T1000 (cell line): ENCODE data around the gene SH2D1B.

Experiments
- DNase-seq: peaks from one replicate; lab custom pipeline; 2025; ENCODE audit warnings: mixed read lengths; lab: John Stamatoyannopoulos, UW

SH2D1B gene

DNA sequence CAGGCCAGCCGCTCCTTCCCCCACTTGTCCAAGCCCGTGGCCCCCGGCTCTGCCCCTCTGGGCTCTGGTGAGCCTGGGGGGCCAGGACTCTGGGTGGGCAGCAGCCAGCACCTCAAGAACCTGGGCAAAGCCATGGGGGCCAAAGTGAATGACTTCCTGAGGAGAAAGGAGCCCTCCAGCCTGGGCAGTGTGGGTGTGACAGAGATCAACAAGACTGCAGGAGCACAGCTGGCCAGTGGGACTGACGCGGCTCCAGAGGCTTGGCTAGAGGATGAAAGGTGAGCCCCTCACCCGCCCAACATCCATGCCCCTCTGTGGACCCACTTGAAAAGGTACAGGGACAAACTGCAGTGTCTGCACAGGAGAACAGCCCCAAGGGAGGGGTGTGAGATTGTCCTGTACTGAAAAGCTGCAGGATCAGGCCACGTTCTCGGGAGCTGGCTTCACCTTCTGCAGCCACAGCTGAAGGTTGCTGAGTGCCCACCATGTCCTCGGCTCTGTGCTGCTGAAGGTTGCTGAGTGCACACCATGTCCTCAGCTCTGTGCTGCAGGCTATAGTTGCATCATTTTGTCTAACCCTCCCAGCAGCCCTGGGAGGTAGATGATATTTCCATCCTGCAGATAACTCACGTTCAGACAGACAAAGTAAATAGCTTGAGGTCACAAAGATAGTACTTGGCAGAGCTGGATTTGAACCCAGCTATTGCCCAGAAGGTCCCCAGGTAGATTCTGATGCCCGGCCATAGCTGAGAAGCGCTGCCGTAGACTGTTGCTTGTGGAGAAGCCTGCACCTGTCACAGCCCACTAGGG lies 29.8 kb downstream of the SH2D1B start:
- no peak for DNase-seq

DNA sequence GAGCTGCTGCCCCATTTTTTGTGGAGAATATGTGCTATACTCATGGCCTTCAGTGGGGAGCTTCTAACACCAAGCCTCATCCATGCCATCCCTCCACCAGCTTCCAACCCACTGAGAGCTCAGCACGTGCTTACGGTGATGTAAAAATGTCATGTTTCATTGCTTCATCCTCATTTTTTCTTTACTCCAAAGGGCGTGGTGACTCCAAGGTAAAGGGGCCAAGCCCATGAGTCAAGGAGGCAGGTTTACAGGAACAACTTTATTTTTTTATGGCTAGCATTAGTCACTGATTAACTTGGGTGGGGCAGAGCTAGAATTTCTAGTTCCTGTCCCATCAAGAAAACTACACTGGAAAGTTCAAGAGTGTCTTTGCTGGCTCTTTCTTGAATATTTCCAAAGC lies 30.6 kb downstream of the SH2D1B start, which contains the start of gene C1orf226:
Gene C1orf226 (plus strand): TSS at position 346 of the 400 bp plus-strand sequence. CDS start 174 bp downstream, outside the sequence.
- no peak for DNase-seq

DNA sequence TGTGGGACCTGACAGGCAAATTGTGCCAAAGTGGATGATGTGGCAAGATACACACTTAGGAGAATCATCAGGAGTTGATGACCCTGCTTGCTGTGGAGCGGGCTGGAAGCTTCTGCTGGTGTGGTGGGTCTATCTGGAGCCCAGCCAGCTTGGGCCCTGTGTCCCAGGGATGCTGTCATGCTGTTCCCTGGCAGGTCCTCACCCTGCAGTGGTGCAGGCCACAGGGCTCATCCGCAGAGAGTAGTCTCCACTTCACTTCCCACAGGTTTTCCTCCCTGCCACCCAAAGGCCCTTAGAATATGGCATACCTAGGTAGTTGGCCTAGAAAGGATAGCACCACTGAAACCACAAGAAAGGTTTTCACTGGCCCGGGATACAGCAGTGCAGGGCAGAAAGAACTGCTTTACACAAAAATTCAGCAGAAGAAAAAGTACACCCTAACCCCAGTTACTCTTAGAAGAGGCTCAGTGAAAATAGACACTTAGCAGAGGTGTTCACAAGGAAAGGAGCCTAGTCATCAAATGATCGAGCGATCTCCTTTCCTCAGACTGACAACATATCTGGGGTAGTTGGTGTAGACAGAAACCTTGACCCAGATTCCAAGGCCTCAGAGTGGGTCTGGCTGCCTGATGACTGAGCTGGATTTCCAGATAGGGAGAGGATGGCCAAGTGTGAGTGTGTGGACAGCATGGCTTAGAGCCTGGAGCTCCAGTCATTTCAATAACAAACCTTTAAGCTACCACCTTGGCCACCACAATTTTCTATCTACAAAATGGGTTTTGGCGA lies 31.7 kb downstream of the SH2D1B start:
- no peak for DNase-seq

DNA sequence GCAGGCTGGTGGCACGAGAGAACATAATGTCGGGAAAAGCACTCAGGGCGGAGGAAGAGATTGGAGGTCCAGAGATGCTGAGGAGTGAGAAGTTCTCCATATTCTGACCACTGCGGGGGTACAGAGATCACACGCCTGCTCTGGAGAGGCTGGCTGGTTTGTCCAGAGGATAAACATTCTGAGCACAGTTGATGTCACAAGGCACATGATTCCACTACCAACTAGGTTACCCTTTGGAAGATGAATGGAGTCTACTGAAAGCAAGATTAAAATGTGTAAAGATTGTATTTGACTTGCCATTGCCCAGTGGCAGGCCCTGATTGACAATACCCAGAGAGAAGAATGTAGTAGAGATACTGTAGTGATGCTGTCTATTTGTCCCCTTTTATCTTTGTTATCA lies 35.2 kb downstream of the SH2D1B start, which contains the start of gene SPATA46:
Gene SPATA46 (minus strand): TSS at position 164 of the 400 bp plus-strand sequence. CDS start 64 bp downstream, at position 100.
- no peak for DNase-seq

DNA sequence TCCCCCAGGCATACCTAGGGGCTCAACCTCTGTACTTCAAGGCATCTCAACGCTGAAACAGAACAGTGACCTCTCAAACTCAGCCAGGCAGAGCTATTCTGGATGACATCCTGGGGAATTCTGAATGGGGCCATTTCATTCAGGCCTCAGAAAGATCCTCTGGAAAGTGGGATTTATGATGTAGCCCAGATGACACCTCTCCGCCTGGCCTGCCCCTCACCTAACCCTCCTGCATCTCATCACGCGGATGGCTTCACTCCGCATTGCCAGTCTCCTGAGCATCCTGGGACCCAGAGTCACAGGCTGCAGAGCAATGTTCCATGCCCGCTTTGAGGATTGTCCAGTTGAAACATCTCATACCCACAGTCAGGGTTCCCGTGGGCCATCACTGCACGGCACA lies 36.5 kb downstream of the SH2D1B start:
- no peak for DNase-seq

DNA sequence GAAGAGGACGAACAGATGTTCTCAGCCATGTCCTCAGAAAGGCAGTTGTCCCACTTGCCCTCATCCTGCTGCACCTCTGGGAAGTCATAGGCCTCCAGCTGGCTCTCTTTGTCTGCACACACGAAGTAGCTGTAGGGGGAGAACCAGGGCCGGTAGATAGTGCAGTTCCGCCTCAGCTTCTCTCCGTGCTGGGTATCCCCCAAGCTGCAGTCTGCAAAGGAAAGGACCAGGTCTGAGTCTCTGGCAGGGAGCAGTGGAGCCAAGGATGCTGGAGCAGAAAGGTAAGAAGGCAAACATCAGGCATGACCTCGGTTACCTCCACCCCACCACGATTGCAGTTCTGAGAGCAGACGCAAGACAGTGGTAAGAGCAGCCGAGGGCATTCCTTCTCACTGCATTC lies 37.5 kb downstream of the SH2D1B start:
- DNase-seq, result no peak

DNA sequence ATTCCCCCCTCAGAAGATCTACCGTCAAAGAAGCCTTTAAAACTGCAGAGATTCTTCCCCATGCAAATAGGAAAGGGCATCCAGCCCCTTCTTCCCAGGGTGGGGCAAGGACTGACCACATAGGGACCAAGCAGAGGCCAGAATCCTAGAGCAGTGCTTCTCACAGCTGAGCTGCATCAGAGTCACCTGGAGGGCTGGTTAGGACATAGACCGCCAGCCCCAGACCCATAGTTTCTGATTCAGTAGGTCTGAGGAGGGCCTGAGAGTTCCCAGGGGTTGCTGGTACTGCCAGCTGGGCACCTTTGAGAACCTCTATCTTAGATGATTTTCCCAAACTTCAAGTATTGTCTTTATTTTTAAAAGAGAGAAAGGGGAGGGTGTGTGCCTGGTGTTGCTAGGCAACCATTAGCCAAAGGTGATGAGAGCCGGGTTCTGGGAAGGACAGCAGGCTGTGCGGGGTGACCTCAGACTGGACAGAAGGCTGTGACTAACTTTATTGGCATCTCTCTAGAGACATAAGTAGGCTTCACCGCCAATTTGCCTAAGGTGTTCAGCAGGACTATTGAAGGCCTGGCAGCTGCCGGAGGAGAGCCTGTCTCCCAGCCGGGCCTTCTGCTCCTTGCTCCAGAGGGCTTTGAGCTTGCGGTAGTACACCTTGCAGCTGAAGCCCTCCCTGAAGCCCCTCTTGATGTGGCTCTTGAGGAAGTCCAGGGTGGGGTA lies 38.2 kb downstream of the SH2D1B start:
- DNase-seq, result peak; percentile 39

DNA sequence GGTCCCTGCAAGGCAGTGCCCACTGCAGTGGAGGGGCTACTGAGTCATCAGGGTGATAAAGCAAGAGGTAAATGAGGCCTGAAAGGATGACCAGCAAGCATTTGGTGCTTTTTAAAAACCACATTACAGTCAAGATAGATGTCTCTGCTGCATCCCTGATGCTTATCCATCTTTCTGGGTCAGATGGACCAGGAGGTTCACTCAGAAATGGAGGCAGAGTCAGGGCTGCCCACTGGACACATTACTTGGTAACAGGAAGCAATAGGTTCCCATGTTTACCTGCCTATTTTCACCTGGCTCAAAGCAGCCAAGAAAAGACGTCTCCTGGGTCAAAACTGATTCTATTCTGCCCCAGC lies 38.9 kb downstream of the SH2D1B start:
- no peak for DNase-seq

DNA sequence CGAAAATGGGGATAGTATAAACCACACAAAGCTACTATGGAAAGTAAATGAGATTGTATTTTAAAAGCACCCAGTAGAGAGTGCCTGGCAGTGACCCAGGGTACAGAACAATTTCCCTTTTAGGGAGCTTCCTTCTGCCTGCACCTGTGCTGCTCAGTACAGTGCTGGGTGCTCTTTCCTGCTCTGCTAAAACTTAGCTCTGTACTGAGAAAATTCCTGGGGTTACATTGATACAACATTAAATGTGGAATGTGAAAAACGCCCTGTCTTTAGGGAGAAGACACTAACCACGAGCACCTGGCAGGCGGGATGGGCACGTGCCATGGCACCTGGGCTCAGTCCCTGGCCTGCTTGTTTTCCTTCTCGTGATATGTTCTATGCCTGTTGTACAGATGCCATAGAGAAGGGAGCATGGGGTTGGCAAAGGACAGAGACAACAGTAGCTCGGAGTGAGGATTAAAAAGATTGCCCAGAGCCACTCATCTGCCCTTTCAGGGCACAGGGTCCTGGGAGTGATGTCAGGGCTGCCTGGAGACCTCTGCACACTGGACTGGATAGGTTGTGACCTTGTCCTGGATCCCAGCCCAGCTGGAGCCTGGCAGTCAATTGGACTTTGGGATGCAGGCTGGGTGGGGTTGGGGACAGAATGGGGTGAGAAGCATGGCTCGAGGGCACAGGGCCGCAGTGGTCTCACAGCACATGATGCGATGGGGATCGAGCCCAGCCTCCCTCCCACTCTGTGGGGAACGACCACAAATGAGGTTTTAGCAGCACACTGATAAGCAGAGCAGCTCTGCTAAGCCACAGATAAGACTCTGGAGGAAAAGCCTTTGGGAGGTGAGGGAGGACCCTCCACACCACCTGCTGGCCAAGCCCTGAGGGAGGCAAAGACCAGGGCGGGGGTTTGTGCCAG lies 39.5 kb downstream of the SH2D1B start:
- no peak for DNase-seq

DNA sequence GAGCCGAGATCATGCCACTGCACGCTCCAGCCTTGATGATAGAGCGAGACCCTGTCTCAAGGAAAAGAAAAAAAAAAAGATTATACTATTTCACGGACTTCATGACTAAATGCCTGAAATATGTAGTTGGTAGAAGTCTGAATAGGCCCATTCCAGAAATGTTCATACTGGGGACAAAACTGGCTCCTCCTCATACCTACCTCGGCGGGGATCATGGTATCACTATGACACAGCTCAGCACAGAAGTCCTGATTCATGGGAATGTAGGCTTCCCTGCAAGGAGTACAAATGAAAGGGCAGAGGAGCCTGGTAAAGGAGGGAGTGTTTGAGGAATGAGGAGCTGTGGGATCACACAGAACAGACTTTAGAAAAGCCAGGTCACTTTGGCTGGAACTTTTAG lies 40.3 kb downstream of the SH2D1B start:
- DNase-seq, result no peak

DNA sequence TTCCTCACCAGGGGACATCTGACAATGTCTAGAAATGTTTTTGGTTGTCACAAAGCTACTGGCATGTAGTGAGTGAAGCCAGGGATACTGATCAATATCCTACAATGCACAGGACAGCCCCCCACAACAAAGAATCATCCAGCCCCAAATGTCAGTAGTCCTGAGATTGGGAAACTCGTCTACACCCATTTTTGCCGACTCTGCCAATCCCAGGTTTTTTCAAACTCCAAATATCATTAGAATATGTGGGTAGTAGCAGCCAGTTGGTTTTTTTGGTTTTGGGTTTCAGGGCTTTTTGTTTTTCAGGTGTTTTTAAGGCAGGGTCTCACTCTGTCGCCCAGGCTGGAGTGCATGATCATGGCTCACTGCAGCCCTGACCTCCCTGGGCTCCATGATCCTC lies 41.2 kb downstream of the SH2D1B start:
- no peak for DNase-seq

DNA sequence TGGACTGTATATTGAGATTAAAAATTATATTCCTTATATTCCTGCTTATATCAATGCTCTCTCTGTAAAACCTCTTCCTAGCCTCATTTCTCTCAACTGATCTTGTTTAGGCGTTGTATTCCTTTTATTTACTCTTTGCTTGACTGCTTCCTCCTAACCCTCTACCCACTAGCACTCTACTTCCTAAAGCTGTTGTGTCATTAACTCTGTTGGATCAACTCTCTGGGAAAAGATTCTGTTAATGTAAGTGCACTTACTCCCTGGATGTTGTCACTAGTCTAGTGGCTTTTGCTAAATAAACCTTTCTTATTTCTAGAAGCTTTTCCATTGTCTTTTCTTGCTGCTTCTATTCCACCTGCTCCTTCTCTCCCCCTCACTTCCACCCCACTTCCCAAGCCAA lies 41.8 kb downstream of the SH2D1B start:
- DNase-seq, result no peak

DNA sequence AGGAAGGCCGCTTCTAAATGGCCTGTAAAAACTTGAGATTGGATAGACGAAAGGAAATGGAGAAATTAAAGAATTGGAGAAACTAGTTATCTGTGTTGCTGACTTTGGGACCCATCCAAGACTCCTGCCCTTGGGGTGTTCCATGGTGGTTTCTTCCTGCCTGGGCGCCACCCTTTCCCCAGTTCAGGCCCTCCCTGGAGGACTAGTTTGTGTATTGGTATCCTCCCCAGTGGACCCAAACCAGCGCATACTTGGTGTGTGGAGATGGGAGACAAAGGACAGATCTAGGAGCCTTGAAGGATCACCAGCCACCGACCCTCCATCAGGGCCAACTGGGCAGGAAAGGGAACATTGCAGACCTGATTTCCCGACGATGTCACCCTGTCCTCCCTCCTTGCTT lies 42.4 kb downstream of the SH2D1B start:
- no peak for DNase-seq

DNA sequence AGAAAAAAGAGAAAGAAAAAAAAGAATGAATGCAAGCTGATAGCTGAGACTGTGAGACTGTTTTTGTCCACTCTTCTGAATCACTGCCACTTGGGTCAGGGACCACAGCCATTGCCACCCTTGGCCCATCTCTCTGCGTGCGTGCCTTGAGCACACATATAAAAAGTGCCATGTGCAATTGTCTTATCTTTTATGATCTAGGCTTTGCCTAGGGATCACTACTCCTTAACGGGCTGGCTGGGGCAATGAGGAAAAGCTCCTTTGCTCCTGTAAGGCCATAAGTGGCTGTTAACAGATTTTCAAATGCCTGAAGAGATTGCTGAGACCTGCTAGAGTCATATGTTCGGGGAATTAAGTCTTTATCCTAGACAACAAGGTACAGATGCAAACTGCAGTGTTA lies 43.5 kb downstream of the SH2D1B start:
- no peak for DNase-seq

DNA sequence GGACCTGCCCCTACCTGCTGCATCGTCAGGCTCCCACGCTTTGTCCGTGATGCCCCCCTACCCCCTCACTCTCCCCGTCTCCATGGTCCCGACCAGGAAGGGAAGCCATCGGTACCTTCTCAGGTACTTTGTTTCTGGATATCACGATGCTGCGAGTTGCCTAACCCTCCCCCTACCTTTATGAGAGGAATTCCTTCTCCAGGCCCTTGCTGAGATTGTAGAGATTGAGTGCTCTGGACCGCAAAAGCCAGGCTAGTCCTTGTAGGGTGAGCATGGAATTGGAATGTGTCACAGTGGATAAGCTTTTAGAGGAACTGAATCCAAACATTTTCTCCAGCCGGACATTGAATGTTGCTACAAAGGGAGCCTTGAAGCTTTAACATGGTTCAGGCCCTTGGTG lies 44.2 kb downstream of the SH2D1B start:
- no peak for DNase-seq

DNA sequence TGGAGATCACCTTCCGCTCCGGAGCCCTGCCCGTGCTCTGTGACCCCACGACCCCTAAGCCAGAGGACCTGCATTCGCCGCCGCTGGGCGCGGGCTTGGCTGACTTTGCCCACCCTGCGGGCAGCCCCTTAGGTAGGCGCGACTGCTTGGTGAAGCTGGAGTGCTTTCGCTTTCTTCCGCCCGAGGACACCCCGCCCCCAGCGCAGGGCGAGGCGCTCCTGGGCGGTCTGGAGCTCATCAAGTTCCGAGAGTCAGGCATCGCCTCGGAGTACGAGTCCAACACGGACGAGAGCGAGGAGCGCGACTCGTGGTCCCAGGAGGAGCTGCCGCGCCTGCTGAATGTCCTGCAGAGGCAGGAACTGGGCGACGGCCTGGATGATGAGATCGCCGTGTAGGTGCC lies 44.9 kb downstream of the SH2D1B start:
- DNase-seq, result no peak

DNA sequence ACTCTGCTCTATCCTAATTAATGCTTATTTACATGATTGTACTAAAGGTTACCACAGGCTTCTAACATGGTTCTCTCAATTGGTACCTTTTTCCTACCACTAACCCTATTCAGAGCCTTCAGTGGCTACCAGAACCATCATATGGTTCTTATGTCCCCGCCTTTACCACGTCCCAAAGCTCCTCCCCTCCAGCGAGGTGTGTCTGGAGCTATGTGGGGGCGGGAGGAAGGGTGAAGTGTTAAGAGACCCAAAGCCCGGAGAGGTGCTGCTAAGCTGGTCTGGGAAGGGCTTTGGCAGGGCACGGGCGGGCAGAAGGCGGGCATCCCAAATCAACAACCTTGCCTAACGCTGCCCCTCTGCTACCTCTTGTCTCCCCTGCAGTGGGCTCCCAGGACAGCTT lies 45.3 kb downstream of the SH2D1B start:
- no peak for DNase-seq

DNA sequence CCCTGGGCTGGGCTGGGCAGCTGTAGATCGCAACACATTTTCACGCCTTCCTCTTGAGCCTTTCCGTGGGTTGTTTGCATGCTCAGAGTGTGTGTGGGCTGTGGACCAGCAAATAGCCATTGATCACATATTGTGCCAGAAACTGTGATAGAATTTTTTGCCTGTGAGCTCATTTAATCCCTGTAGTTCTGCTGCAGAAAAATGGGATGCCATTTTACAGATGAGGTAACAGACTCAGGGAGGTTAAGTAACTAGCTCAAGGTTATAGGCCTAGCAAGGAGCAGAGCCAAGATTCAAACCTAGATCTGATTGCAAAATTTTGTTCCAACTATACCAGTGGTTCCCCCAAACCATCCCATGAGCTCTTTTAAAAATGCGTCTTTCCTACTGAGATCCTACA lies 45.8 kb downstream of the SH2D1B start:
- DNase-seq, result no peak

DNA sequence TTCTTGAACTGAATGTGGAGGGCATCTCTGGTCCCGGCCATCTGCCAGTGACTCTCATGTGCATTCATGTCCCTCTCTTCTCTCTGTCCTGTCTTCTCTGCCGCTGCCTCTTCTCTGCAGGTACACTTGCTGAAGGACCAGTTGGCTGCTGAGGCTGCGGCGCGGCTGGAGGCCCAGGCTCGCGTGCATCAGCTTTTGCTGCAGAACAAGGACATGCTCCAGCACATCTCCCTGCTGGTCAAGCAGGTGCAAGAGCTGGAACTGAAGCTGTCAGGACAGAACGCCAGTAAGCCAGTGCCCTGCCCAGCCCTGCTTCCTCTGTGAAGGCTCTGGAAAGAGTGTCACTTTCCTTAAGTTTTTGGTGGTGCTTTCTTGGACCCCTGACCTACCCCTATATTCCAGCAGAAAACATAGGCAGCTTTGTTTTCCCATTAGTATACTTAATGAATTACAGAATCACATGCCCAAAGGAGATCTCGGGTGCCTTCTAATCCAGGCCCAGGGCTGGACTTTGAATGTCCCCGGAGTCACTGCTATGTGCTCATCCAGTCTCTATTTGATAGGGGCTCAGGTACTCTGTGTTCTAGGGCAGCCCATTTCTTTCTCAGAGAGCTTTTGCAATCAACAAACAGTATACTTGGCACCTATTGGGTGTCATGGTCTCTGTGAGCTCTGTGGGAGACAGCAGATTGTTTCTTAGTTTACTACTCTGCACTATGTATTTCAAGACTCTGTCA lies 46.5 kb downstream of the SH2D1B start:
- no peak for DNase-seq

DNA sequence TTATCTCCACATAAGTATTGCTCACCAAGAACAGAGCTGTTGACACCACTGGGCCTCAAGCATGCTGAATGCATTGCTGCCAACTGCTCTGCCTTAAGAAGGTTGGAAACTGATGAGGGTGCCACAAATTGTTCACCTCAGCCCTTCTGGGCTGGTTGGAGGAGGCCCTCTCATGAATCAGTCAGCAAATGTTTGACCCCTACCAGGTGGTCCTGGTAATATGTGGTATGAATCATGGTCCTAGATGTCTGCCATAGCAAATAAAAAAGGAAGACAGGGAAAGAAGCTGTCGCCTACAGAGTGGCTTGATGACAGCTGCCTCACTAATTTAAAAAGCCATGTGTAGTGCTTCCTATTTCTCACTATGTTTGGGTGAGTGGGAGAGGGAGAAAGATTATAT lies 47.4 kb downstream of the SH2D1B start:
- no peak for DNase-seq

DNA sequence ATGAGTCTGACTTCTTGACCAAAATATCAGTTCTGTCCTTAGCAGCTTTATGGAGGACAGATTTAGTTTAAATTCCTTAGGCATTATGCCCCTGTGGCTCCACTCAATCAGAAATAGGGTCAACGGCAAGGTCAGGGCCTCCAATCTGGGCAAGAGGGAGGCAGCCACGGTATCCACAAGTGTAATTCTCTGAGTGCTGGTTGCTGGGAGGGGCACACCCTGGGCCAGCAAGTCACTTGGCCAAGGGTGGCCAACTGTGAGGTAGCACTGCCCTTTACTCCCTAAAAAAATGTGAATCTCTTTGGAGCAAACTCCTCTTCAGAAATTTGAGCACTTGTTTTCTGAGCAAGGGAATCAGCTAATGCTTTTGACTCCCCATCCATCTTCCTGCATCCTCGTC lies 48.1 kb downstream of the SH2D1B start:
- DNase-seq, result no peak
